KOPT-K1 (cell line): ENCODE results near the gene SMG9.
"Not testable (repeated sequence)": the region's sequence is repeated elsewhere in the genome, so short reads cannot be mapped to it uniquely, and the experiment has no call there.

Source experiments
- H3K27ac ChIP-seq: fragments of 200-600 bp; sonication (generic); 2 replicates; pipeline ENCODE4 v1.5.1; 2016; ENCODE audit warnings: antibody characterized with exemption, mild to moderate bottlenecking, low read depth, low read length; ENCODE audit not compliant: poor library complexity, severe bottlenecking
- H3K36me3 ChIP-seq: fragments of 200-600 bp; sonication (generic); 2 replicates; pipeline ENCODE4 v1.5.1; 2017; ENCODE audit warnings: antibody characterized with exemption, mild to moderate bottlenecking, low read length, moderate library complexity; ENCODE audit not compliant: insufficient read depth
- H3K9me3 ChIP-seq: fragments of 200-600 bp; sonication (generic); 2 replicates; pipeline ENCODE4 v1.5.1; 2017; ENCODE audit warnings: antibody characterized with exemption, low read length, mild to moderate bottlenecking; ENCODE audit not compliant: insufficient read depth, poor library complexity, severe bottlenecking

SMG9 gene

DNA sequence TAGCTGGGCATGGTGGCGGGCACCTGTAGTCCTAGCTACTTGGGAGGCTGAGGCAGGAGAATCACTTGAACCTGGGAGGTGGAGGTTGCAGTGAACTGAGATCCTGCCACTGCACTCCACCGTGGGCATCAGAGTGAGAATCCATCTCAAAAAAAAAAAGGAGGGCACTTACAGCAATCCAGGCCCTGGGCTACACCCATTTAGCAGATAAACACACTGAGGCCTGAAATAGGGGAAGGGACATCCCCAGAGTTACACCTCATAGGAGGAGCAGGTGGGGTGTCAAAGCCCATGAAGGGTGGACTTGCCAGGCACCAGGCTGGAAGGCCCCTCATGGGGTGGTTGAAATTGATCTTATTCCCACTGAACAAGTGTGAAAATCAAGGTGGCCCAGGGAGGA lies 70.9 kb downstream of the SMG9 start:
- H3K27ac ChIP-seq, result no peak overlapping the region
- H3K9me3 ChIP-seq, result no peaks in the 10 kb centered on the region
- no peaks in the 10 kb centered on the region for H3K36me3 ChIP-seq

DNA sequence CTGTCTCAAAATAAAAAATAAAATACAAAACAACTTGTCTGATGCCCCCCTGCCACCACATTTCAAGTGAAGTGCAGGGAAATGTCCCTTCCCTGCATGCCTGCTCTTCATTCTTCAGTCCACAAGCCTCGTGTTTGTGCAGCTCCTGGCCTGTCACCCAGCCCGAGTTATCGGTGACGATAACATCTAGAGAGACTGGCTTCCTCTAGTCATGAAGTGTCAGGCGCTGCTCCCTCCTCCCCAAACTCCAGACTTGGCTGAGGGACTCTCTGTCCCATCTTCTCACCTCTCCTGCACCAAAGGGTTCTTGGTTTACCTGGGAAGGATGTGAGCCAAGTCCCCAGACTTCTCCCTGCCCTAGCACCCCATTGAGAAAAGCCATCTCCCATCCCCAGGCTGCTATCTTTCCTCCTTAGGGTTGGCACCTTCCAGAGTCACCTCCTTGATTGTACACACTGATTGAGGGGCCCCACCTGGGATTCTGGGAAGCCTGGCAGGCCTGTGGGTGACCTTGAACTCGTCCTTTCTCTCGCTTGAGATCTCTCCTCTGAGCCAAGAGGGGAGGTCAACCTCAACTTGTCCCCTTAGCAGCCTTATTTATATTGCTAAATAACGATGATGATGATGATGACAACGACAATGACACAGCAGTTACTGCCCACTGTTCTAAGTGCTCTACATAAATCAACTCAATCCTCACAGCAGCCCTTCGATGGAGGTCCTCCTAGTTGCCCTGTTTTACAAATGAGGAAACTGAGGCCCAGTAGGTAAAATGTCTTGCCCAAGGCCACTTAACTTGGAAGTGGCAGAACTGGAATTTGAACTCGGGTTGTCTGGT lies 71.7 kb downstream of the SMG9 start:
- Histone ChIP-seq H3K9me3 (no peaks in the 10 kb centered on the region), H3K36me3 (no peaks in the 10 kb centered on the region), H3K27ac (no peak overlapping the region)

DNA sequence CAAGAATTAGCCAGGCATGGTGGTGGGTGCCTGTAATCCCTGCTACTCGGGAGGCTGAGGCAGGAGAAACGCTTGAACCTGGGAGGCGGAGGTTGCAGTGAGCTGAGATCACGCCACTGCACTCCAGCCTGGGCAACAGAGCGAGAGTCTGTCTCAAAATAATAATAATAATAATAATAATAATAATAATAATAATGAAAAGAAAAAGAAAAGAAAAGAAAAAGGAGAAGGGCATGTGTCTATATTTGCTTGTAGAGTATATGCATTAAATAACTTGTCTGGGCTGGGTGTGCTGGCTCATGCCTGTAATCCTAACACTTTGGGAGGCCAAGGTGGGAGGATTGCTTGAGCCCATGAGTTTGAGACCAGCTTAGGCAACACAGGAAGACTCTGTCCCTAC lies 72.5 kb downstream of the SMG9 start:
- H3K36me3 ChIP-seq, H3K9me3 ChIP-seq, H3K27ac ChIP-seq: not testable (repeated sequence)

DNA sequence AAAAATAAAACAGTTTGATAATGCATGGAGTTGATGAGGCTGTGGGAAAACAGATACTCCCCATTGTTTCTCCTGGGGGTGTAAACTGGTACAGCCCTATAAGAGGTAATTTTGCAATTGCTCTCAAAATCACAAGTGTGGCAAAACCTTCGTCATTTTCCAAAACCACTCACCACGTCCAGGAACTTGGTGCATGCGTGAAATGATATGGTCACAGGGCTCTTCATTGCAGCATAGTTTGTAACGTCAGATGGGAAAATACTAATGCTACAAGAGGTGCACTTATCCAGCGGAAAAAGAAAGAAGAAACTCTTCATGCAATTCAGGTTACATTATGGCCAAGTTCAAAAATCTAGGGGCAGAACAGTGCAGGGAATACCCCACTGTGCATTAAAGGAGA lies 72.9 kb downstream of the SMG9 start:
- no peaks in the 10 kb centered on the region for H3K9me3 ChIP-seq
- H3K27ac ChIP-seq, result no peak overlapping the region
- no peaks in the 10 kb centered on the region for H3K36me3 ChIP-seq

DNA sequence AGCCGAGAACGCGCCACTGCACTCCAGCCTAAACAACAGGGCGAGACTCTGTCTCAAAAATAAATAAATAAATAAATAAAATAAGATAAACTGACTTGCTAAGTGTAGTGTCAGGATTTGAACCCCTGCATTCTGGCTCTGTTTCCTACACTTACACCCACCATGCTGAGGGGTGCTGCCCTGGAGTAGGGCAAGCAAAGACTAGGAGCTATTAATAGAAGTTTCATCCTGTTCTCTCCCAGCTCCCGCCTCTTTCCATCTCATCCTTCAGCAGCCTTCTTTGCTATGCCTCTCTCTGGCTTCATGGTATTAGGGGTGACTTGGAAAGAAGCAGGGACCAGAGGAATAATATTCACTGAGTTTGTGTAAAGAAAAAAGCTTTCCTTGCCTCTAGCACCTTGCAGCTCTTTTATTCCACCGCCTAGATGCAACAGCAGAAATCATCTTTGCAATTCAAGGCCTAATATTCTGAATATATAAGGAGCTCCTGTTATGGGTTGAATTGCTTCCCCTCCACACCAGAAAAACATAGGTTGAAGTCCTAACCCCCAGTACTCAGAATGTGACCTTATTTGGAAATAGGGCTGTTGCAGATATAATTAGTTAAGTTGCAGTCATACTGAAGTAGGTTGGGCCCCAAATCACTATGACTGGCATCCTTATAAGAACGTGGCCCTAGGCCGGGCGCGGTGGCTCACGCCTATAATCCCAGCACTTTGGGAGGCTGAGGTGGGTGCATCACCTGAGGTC lies 76.1 kb downstream of the SMG9 start:
- H3K36me3 ChIP-seq, result no peaks in the 10 kb centered on the region
- no peaks in the 10 kb centered on the region for H3K9me3 ChIP-seq
- H3K27ac ChIP-seq, result no peak overlapping the region
